PFSK-1 (cell line): ENCODE measurements around the gene PCED1A.

Experiments
- FOXP2 ChIP-seq: optimal IDR thresholded peaks from 2 replicates; pipeline ENCODE3; 2011; ENCODE audit warnings: borderline replicate concordance, control low read depth, inconsistent platforms; ENCODE audit not compliant: insufficient read depth; ENCODE audit errors: extremely low read length, extremely low read depth
- POLR2AphosphoS5 ChIP-seq: IDR thresholded peaks from 2 replicates; pipeline ENCODE4 v1.6.1; 2012; ENCODE audit warnings: low read depth, mild to moderate bottlenecking, control low read depth, low read length, moderate library complexity
- REST ChIP-seq, 2 experiments: IDR thresholded peaks; 2 replicates each; pipeline versions ENCODE4 v1.6.1 to v1.8.0; 2011 to 2012; ENCODE audit warnings: low read depth in 2 of 2, low read length in 2 of 2, control low read depth in 1 of 2, inconsistent platforms in 1 of 2, mild to moderate bottlenecking in 1 of 2, moderate library complexity in 1 of 2; ENCODE audit not compliant: insufficient read depth in 1 of 2
- SIN3A ChIP-seq: IDR thresholded peaks from 2 replicates; pipeline ENCODE4 v1.6.1; 2012; ENCODE audit warnings: mild to moderate bottlenecking, low read length, moderate library complexity, borderline replicate concordance; ENCODE audit not compliant: insufficient read depth
- TAF1 ChIP-seq: IDR thresholded peaks from 2 replicates; pipeline ENCODE4 v1.6.1; 2012; ENCODE audit warnings: low read length, control low read depth, borderline replicate concordance; ENCODE audit not compliant: insufficient read depth

The PCED1A gene

DNA sequence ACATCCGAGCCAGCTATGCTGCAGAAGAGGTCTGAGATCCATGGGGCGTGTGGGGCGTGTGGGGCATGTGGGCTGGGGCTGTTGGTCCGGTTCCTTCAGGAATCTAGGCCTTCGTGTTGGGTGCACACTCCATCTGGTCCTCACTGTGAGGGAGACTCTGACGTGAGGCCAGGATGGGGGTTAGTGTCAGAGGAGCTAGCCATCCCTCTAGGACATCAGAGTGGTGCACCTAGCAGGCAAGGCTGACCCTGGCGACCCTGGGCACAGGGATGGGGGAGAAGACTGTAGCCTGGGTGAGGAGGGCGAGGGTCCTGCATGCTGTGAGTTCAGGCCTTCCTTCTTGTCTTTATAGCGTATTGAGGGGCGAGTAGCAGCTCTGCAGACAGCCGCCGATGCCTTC, 24.2 kb upstream of the PCED1A start:
- no peak for TF ChIP-seq REST (IDR thresholded peaks at IDR 0.05; ENCODE audit: insufficient read depth in 1 of 2, low read depth in 2 of 2, low read length in 2 of 2)
- no peak for TF ChIP-seq SIN3A
- no peak for TF ChIP-seq FOXP2
- no peak for TF ChIP-seq POLR2AphosphoS5
- TF ChIP-seq TAF1, result no peak

- no peak for TF ChIP-seq FOXP2
These were observed 19.1 kb upstream of the PCED1A start for GRCh38 chr20:2859330-2860121.

GRCh38 chr20:2858591-2858990, 18.1 kb upstream of the PCED1A start:
- TF ChIP-seq FOXP2 (no peak), REST (IDR thresholded peaks at IDR 0.05; ENCODE audit: insufficient read depth in 1 of 2, low read depth in 2 of 2, low read length in 2 of 2) (no peak), POLR2AphosphoS5 (no peak), TAF1 (no peak), SIN3A (no peak)

GRCh38 chr20:2851086-2851485, 10.6 kb upstream of the PCED1A start:
- TF ChIP-seq POLR2AphosphoS5, result no peak
- TF ChIP-seq FOXP2, result no peak
- no peak for TF ChIP-seq TAF1
- TF ChIP-seq SIN3A, result no peak
- TF ChIP-seq REST (IDR thresholded peaks at IDR 0.05; ENCODE audit: insufficient read depth in 1 of 2, low read depth in 2 of 2, low read length in 2 of 2), result no peak

DNA sequence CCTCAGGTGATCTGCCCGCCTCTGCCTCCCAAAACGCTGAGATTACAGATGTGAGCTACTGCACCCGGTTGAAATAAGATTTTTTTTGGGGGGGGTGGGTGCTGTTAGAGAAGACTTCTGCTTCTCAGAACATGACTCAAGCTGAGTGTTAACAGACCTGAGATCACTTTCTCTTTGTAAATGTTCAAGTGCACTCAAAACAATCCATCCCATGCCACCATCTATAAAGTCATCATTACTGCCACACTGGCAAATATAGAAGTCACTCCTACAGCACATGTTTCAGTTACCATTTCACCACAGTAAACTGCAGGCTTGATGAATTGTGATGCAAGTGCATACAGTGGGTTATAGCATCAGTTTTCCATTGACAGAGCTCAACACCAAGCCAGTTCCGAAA, 9.1 kb upstream of the PCED1A start:
- TF ChIP-seq REST (IDR thresholded peaks at IDR 0.05; ENCODE audit: insufficient read depth in 1 of 2, low read depth in 2 of 2, low read length in 2 of 2) (no peak), TAF1 (no peak), FOXP2 (no peak), SIN3A (no peak), POLR2AphosphoS5 (no peak)
